ENCODE results near the gene FBXO36. TPM values are rescaled to one million over a fixed set of nuclear protein-coding genes. Genes with fewer than 3 reads are reported as not detected.

Gene FBXO36
- total and polyA plus RNA-seq, 2 donors (not counting 3 experiments of a cell fraction or from before 2014, with no cell fraction given): 0.53 to 1.2 TPM

DNA sequence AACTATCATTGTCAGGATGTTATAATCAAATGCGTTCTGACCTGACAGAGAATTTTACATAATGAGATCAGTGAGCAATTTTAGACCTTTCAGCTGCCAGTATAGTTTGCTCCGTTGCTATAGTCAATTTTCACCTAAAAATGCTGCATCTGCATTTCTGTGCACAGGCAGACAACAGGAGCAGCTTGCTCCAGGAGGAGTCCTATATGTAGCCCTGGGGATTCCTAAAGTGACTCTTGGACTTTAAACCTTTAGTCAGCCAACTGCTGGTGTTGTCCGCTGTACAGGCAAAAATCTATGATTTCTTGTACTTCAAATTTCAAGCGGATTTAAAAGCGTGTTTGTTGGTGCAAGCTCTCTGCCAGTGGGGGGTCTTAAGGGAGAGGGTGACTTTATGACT is 120.7 kb downstream of the FBXO36 start:
- CTCF ChIA-PET: no interaction called here
- no peak for FAIRE-seq
- H3K4me1 ChIP-seq (ENCODE audit: control insufficient read depth, extremely low read depth, insufficient read depth, low read length): no peaks in the 10 kb centered on the region
- no peaks in the 10 kb centered on the region for H4K20me1 ChIP-seq (replicated peaks; ENCODE audit: control insufficient read depth, extremely low read depth, insufficient read depth, low read length)
- no peak overlapping the region for H3K4me3 ChIP-seq (replicated peaks in 1 of 3; ENCODE audit: insufficient read depth in 1 of 3, low read depth in 1 of 3, low read length in 3 of 3)
- no peaks in the 10 kb centered on the region for H3K9me3 ChIP-seq (replicated peaks; ENCODE audit: control insufficient read depth, insufficient read depth, low read length)
- no peak overlapping the region for H3K27ac ChIP-seq (ENCODE audit: insufficient read depth, low read depth, low read length)
- no peak overlapping the region for H3K9ac ChIP-seq (replicated peaks; ENCODE audit: extremely low read depth, insufficient read depth, low read length)
- POLR2A ChIA-PET: no interaction called here
- no peaks in the 10 kb centered on the region for H3K27me3 ChIP-seq (ENCODE audit: control insufficient read depth in 2 of 2, insufficient read depth in 2 of 2, low read length in 2 of 2)
- intact Hi-C loops (cut with micrococcal nuclease): no loop called here
- no peaks in the 10 kb centered on the region for H3K9me1 ChIP-seq (replicated peaks; ENCODE audit: control insufficient read depth, extremely low read depth, insufficient read depth, low read length)
- dilution Hi-C loops (cut with MboI; ENCODE audit: extremely low pct_ligation_motif_present, low sequenced_read_pairs): no loop called here
- BruUV-seq (replicated peaks): no TSS peak
- DNase-seq (ENCODE audit: low read depth, low spot score): no peak
- no peaks in the 10 kb centered on the region for H3K36me3 ChIP-seq (ENCODE audit: control insufficient read depth in 2 of 2, extremely low read depth in 1 of 2, insufficient read depth in 2 of 2, low read length in 2 of 2)
- H2AFZ ChIP-seq (ENCODE audit: low read depth, low read length): no peak overlapping the region
- no peaks in the 10 kb centered on the region for H3K79me2 ChIP-seq (ENCODE audit: control insufficient read depth, insufficient read depth, low read length)
- TF ChIP-seq, protein P1, sequence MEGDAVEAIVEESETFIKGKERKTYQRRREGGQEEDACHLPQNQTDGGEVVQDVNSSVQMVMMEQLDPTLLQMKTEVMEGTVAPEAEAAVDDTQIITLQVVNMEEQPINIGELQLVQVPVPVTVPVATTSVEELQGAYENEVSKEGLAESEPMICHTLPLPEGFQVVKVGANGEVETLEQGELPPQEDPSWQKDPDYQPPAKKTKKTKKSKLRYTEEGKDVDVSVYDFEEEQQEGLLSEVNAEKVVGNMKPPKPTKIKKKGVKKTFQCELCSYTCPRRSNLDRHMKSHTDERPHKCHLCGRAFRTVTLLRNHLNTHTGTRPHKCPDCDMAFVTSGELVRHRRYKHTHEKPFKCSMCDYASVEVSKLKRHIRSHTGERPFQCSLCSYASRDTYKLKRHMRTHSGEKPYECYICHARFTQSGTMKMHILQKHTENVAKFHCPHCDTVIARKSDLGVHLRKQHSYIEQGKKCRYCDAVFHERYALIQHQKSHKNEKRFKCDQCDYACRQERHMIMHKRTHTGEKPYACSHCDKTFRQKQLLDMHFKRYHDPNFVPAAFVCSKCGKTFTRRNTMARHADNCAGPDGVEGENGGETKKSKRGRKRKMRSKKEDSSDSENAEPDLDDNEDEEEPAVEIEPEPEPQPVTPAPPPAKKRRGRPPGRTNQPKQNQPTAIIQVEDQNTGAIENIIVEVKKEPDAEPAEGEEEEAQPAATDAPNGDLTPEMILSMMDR (IDR thresholded peaks at IDR 0.05; ENCODE audit: extremely low read depth in 1 of 2, insufficient read depth in 1 of 2, low read depth in 1 of 2, low read length in 2 of 2): no peak
- TF ChIP-seq, protein P2, sequence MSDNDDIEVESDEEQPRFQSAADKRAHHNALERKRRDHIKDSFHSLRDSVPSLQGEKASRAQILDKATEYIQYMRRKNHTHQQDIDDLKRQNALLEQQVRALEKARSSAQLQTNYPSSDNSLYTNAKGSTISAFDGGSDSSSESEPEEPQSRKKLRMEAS (IDR thresholded peaks at IDR 0.05; ENCODE audit: insufficient read depth, insufficient read length): no peak
- no peak for TF ChIP-seq POLR2A (IDR thresholded peaks at IDR 0.05; ENCODE audit: low read depth, low read length)
- TF ChIP-seq FOS (IDR thresholded peaks at IDR 0.05; ENCODE audit: borderline replicate concordance, insufficient read depth, low read length): no peak
- no peak overlapping the region for H3K4me2 ChIP-seq (ENCODE audit: insufficient read depth, low read length)

DNA sequence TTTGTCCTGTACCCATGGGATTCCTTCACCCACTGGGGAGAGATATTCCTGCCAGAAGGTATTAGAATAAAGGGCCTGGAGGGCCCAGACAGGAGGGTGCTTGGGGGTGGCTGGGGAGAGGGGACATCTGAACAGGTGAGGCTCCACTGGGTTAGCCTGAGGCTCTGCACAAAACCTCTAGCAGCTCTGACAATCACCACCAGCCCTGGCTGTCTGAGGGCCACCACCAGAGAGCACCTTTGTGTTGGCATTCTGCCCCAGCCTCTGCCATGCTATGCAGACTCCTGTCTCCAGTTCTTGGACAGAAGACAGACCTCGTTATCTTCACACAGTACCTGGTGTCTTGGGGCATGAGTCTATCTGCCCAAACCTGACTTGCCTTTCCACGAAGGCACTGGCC is 121.2 kb downstream of the FBXO36 start:
- Histone ChIP-seq H3K27me3 (ENCODE audit: control insufficient read depth in 2 of 2, insufficient read depth in 2 of 2, low read length in 2 of 2) (no peaks in the 10 kb centered on the region), H3K79me2 (ENCODE audit: control insufficient read depth, insufficient read depth, low read length) (no peaks in the 10 kb centered on the region), H3K36me3 (ENCODE audit: control insufficient read depth in 2 of 2, extremely low read depth in 1 of 2, insufficient read depth in 2 of 2, low read length in 2 of 2) (no peaks in the 10 kb centered on the region), H2AFZ (ENCODE audit: low read depth, low read length) (no peak overlapping the region), H3K27ac (ENCODE audit: insufficient read depth, low read depth, low read length) (no peak overlapping the region), H3K4me1 (ENCODE audit: control insufficient read depth, extremely low read depth, insufficient read depth, low read length) (no peaks in the 10 kb centered on the region), H4K20me1 (replicated peaks; ENCODE audit: control insufficient read depth, extremely low read depth, insufficient read depth, low read length) (no peaks in the 10 kb centered on the region), H3K4me3 (replicated peaks in 1 of 3; ENCODE audit: insufficient read depth in 1 of 3, low read depth in 1 of 3, low read length in 3 of 3) (no peak overlapping the region), H3K9me1 (replicated peaks; ENCODE audit: control insufficient read depth, extremely low read depth, insufficient read depth, low read length) (no peaks in the 10 kb centered on the region), H3K9ac (replicated peaks; ENCODE audit: extremely low read depth, insufficient read depth, low read length) (no peak overlapping the region), H3K4me2 (ENCODE audit: insufficient read depth, low read length) (no peak overlapping the region), H3K9me3 (replicated peaks; ENCODE audit: control insufficient read depth, insufficient read depth, low read length) (no peaks in the 10 kb centered on the region)
- ChIA-PET POLR2A (no interaction called here), CTCF (no interaction called here)
- BruUV-seq (replicated peaks): no TSS peak
- dilution Hi-C loops (cut with MboI; ENCODE audit: extremely low pct_ligation_motif_present, low sequenced_read_pairs): no loop called here
- FAIRE-seq: no peak
- DNase-seq (ENCODE audit: low read depth, low spot score): no peak
- TF ChIP-seq POLR2AphosphoS5 (IDR thresholded peaks at IDR 0.05; ENCODE audit: insufficient read depth, low read depth, low read length) (no peak), GATA2 (IDR thresholded peaks at IDR 0.05; ENCODE audit: insufficient read depth, insufficient read length, low read depth, low read length) (no peak), JUN (IDR thresholded peaks at IDR 0.05; ENCODE audit: borderline replicate concordance, insufficient read depth, insufficient read length, low read depth) (no peak), FOS (IDR thresholded peaks at IDR 0.05; ENCODE audit: borderline replicate concordance, insufficient read depth, low read length) (no peak), EZH2 (IDR thresholded peaks at IDR 0.05; ENCODE audit: borderline replicate concordance, low read depth, low read length, severe bottlenecking) (no peak)
- TF ChIP-seq, protein P2 (IDR thresholded peaks at IDR 0.05; ENCODE audit: insufficient read depth, insufficient read length): no peak
- intact Hi-C loops (cut with micrococcal nuclease): no loop called here
